Measurements from ENCODE around the gene SEC22B.
A peak's percentile ranks its signal among the peaks of the same experiment; 100 is the strongest.
"Not testable (repeated sequence)": the region's sequence is repeated elsewhere in the genome, so short reads cannot be mapped to it uniquely, and the experiment has no call there.

The SEC22B gene

DNA sequence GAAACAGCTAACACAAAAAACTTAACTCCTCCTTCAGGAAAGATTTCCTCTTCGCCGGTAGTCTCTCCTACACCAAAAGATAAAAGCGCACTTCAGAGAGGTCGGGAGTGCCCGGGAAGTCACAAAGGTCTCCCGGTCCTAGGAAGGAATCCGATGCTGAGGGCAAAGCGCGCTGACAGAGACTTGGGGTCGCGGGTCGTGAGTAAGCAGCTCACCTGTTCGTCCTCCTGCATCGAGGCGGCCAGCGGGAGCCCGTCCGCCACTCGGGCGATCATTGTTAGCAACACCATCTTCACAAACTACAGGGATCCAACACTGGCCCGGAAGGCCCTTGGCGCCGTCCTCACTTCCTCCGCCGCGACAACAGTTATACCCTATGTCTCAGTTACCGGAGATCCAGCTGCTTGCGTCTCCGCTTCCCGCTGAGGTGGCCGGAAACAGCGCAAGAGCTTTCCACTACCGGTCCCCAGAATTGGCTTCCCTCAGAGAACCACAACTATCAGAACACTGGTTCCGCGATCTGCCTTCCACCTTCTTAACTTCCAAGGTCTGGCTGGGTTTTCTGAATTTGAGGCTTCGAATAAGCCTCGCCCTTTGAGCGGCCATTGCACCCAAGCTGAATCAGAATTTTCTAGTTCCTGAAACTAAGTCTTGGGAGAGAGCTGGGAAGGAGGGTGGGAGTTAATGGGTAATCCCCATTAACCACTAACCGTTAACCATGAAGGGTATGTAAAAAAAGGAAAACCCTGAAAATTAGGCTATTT is at the start of gene SEC22B:
SEC22B (minus strand) TSS at position 429 of the 764 bp plus-strand sequence; CDS start at position 290, 139 bp downstream.
- DNase-seq (ENCODE audit: low read depth in 4 of 4, low spot score in 1 of 4): peak; percentile 61 to 75 (median 68)

DNA sequence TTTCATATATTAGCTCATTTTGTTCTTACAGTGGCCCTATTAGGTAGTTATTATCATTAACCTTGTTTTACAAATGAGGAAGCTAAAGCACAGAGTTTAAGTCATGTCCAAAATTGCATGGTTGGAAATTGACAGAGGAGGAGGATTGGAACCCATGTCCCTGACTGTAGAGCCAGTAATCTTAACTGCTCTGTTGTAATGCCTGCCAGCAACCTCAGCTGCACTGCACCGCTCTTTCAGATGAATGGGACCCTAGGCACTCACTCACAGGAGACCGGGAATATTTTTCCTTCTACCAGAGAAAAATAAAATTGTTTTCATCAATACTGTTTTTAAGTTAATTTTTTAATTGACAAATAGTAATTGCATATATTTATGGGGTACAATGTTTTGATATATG is 41.6 kb upstream of the SEC22B start:
- DNase-seq (ENCODE audit: low read depth in 4 of 4, low spot score in 1 of 4): not testable (repeated sequence)

DNA sequence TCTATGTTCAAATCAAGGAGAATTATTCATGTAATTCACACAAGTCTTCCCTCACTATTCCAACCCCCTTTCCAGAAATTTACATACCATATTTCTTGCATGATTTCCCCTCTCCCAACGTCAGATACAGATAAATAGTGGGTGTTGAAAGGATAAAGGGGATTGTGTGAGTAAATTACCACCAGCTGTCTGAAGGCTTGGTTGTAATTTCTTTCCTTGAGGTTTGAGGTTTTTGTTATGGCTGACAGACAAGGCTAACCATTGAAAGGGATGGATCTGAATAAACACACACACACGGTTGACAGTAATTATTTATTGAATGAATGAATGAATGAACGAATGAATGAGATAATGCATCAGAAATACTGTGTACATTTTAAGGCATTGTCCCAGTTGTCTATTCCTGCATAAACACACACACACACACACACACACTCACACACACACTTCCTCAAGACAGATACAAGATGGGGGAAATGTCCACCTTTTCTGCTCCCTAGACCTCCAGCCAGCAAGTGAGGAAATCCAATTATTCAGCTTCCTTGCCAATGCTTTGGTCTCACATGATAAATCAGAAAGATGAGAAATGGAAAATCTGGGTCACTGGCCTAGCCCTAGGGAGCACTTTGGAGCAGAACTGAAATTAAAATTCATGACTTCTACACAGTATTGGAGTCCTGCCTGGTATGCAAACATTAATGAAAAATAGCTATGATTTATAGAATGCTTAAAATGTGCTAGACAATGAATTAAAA is 41.0 kb upstream of the SEC22B start:
- DNase-seq (ENCODE audit: low read depth in 4 of 4, low spot score in 1 of 4): not testable (repeated sequence)

DNA sequence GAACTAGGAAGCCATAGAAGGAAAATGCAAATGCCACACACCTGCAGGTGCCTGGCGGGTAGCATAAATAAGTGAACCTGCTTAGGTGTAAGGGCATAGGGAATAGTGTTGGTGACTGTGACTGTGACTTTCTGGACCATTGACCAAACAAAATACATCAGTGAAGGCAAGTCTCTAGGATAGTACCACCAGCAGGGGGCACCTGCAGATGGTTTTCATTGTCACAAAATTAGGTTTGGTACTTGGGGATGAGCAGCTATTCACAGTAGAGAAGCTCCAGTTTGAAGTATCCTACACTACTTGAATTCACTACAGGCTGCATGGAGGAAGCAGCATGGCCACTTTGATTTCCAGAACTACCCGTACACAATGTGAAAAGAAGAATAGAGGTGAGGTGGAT is 37.3 kb upstream of the SEC22B start:
- DNase-seq (ENCODE audit: low read depth in 4 of 4, low spot score in 1 of 4): not testable (repeated sequence)

DNA sequence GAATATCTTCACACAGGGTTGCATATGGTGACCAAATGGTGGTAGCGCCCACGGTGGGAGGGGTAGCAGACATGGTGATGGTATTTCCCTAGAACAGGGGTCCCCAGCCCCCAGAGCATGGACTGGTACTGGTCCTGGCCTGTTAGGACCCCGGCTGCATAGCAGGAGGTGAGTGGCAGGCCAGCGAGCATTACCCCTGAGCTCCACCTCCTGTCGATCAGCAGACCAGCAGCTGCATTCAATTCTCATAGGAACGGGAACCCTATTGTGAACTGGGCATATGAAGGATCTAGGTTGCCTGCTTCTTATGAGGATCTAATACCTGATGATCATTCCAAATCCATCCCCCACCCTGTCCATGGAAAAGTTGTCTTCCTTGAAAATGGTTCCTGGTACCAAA is 34.4 kb upstream of the SEC22B start:
- not testable (repeated sequence) for DNase-seq (ENCODE audit: low read depth in 4 of 4, low spot score in 1 of 4)

DNA sequence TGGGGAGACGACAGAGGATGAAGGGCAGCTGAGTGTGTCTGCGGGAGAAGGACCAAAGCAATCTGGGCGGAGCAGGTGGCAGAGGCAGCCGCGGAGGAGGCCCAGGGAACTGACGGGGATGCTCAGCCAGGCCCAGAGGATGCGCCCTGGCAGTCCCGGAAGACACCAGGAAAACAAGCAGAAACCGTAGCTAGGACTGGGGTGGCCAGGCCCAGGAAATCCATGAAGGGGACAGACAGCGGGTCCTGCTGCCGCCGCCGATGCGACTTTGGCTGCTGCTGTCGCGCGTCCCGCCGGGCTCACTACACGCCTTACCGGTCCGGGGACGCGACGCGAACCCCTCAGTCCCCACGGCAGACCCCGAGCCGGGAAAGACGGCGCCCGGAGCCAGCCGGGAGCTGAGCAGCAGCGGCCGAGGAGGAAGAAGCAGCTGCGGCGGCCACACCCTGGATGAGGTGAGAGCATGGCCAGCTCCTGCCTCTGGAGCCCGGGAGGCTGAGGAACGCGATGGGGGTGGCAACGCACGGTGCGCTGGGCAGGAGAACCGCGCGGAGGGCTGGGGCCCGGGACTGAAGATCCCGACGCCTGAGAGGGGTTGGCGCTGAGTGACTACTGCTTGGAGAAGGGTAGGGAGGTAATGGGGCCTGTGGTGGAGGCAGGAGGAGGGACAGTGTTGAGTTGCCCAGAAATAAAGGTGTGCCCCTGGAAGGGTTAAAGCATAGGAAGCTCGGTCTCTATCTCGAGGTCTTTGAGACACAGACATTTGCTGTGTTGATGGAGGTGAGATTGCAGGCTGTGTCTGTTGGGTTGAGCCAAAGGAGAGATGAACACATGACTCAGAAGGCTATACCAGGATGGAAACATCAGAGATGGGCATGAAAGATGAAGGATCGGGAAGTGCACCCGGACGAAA is 20.8 kb upstream of the SEC22B start:
- DNase-seq (ENCODE audit: low read depth in 4 of 4, low spot score in 1 of 4): not testable (repeated sequence)

DNA sequence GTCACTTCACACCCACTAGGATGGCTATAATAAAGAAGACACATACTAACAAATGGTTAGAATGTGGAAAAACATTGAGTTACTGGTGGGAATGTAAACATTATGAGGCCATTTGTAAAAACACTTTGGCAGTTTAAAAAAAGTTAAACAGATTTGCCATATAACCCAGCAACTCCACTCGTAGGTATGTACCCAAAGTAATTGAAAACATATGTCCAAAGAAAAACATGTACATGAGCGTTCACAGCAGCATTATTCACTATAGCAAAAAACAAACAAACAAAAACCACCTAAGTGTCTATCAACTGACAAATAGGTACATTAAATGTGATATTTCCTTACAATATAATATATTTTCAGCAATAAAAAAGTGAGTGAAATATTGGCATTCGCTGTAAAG is 12.3 kb upstream of the SEC22B start:
- not testable (repeated sequence) for DNase-seq (ENCODE audit: low read depth in 4 of 4, low spot score in 1 of 4)

DNA sequence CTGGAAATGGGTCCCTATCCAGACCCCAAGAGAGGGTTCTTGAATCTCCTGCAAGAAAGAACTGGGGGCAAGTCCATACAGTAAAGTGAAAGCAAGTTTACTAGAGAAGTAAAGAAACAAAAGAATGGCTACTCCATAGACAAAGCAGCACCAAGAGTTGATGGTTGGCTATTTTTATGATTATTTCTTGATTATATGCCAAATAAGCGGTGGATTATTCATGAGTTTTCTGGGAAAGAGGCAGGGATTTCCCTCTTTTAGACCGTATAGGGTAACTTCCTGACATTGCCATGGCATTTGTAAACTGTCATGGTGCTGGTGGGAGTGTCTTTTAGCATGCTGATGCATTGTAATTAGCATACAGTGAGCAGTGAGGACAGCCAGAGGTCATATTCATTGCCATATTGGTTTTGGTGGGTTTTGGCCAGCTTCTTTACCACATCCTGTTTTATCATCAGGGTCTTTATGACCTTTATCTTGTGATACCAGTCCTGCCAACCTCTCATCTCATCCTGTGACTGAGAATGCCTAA is 5.9 kb upstream of the SEC22B start:
- DNase-seq (ENCODE audit: low read depth in 4 of 4, low spot score in 1 of 4): not testable (repeated sequence)

DNA sequence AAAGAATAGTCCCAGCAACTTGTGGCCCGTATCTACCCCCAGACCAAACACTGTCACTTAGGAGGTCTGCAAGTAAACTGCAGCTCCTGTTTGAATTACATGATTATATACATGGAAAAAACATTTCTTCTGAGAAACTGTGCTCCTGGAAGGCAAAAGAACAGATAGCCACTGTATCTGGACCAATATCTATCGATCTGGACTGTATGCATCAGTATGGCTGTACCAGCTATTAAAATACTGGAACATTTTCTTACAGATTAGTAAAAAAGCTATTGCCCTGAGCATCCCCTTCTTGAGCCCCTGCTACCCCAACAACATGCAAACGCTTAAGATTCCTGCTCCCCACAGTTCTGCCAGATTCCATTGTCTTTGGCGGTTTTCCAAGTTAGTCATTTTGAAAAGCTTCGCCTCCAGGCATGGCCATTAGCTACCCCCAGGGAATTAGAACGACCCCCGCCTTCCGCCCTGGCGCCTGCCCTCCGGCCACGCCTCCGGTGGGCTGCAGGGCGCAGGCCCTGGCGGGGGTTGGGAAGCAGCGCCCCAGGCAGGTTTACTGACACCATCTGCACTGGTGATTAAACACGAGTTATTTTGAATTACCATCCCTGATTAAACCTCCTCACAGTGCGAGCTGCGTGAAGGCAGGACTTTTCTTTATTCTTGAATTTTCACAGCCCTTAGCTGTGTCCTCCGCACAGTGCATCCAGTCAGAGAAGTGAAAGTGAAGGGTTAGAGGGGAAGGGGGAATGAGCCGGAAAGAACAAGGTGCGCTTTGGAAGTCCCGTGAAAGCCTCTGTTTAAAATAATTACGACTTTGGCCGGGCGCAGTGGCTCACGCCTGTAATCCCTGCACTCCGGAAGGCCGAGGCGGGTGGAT is 3.7 kb upstream of the SEC22B start:
- DNase-seq (ENCODE audit: low read depth in 4 of 4, low spot score in 1 of 4): not testable (repeated sequence)

DNA sequence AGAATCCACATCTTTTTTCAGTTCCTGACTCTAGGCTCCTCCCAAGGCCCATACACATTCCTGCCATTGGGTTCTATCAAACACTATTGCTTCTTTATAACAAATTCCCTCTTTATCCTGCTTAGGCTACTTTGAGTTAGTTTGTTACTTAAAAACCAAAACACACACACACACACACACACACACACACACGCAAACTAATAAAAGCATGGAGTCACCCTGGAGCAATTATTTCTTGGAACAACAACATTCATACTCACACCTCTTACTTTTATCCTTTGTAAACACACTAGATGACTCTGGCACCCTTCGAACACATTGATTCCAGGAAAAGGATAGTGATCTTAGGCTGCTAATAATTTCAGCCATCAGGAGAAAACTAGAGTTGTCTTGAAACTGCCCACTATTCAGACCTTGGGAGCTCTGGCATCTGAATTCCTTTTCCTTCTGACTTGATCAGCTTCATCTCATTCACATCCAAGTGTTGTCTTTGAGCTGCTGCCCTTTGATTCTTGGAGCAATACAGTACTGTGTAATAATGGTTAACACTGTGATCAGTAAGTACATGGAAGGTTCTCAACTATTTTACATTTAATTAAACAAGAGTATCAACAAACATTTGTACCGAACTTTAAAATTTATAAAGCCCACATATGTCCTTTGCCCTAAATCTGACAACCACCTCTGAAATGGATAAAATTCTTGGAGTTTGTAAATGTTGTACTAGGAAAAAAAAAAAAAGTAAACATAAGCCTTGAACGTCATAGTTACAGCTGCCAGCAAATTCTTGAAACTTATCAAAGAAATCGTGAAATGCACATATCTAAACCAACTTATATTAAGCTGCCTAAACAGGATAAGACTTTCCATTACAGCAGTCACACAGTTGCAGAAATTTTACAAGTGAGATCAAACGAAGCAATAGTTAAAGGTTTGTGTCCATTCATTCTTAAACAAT is 2.8 kb upstream of the SEC22B start:
- DNase-seq (ENCODE audit: low read depth in 4 of 4, low spot score in 1 of 4): no peak

DNA sequence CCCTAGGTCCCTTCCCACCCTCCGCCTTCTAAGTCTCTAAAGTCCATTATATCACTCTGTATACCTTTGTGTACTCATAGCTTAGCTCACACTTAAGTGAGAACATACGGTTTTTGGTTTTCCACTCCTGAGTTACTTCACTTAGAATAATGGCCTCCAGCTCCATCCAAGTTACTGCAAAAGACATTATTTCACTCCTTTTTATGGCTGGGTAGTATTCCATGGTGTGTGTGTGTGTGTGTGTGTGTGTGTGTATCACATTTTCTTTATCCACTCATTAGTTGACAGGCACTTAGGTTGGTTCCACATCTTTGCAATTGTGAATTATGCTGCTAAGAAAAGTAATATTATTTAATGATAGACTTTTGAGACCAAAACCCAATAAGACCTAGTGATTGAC is 1.7 kb upstream of the SEC22B start:
- not testable (repeated sequence) for DNase-seq (ENCODE audit: low read depth in 4 of 4, low spot score in 1 of 4)

DNA sequence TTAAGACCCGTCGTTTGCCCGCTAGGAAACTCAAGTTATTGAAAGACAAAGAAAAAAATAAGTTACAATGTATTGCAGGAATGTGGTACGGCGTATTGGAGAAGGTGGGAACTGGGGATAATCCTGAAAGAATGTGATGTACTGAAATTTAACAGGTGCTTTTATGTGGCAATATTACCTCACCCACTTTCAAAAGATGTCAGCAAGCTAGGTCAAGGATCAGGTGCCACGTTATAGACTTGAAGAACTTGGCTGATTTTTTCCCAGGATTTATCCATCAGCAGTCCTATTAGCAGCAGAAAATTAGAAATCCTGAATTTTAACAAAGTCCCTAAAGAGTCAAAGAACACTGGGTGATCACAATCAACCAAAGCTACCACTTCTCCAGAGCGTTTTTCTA is 632 bp downstream of the SEC22B start:
- DNase-seq (ENCODE audit: low read depth in 4 of 4, low spot score in 1 of 4): not testable (repeated sequence)

DNA sequence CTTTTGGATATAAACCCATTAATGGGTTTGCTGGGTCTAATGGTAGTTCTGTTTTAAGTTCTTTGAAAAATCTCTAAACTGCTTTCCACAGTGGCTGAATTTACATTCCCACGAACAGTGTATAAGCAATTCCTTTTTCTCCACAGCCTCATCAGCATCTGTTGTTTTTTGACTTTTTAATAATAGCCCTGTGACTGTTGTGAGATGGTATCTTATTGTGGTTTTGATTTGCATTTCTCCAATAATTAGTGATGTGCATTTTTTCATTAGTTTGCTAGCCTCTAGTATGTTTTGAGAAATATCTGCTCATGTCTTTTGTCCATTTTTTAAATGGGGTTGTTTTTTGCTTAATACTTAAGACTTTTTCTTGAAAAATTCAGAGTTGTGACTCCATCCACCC is 11.6 kb downstream of the SEC22B start:
- DNase-seq (ENCODE audit: low read depth in 4 of 4, low spot score in 1 of 4): not testable (repeated sequence)

DNA sequence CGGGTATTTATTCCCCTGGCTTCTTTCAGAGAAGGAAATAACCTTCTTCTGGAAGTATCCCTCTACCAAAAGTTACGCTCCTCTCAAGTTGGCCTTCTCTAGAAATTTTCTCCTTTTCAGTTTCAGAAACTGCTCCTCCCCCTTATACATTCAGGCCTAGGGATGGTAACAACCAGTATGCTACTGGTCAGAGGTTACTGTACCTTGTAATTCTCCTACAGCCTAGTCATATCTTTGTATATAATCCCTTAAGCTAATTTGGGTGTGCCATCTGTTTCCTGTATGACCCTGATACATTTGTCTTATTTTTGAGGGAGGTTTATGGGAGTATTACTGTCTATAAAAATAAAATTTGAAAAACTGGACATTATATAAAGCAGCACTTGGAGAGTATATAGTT is 14.3 kb downstream of the SEC22B start:
- not testable (repeated sequence) for DNase-seq (ENCODE audit: low read depth in 4 of 4, low spot score in 1 of 4)

DNA sequence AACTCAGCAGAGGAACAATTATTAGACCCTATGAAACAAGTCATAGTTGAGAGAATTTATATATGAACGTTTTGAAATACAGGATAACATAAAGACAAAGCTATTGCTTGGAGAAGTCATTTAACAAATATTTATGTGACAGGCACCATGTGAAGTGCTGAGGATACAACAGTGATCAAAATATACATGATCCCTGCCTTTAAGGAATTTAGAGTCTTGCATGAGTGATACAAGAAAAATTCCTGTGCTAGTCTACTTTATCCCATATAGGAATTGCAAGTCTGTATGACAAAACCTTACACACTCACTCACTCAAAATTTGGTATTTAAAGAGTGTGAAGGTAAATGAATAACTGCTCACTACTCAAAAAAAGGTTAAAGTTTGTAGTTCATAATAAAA is 17.8 kb downstream of the SEC22B start:
- not testable (repeated sequence) for DNase-seq (ENCODE audit: low read depth in 4 of 4, low spot score in 1 of 4)

DNA sequence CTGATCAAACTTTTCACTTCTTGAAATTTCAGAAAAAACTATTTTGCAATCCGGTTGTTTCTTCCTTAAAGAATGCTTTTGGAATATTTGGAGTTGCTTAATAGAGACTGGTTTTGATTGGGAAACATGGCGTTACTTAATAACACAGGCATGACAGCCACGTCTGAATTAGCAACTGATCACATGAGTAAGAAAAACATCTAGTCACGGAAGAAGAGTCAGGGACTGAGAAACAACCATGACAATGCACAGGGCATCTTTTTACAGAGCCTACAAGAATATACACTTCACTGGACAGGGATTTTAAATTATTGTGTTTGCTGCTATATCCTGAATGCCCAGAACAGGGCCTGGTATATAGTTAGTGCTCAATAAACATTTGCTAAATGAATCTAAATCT is 18.2 kb downstream of the SEC22B start:
- DNase-seq (ENCODE audit: low read depth in 4 of 4, low spot score in 1 of 4): not testable (repeated sequence)

DNA sequence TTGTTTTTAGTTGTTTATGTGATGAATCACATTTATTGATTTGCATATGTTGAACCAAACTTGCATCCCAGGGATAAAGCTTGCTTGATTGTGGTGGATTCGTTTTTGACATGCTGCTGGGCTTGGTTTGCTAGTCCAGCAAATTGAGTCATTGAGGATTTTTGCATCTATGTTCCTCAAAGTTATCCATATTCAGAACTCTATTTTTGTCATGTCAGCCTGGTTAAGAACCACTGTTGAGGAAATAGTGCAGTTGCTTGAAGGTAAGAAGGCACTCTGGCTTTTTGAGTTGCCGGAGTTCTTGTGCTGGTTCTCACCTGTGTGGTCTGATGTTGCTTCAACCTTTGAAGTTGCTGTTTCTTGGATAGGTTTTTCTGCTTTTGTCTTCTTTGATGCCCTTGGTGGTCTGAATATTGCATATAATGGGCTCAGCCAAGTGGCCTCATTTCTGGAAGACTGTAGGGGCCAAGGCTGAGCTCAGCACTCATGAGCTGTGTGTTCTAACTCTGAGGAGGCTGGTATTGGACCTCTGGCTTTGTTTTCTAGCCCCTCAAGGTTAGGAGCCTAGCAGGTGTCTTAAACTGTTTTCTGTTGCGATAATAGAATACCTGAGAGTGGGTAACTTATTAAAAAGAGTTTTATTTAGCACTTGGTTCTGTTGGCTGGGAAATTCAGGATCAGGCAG is 26.0 kb downstream of the SEC22B start:
- DNase-seq (ENCODE audit: low read depth in 4 of 4, low spot score in 1 of 4): not testable (repeated sequence)

DNA sequence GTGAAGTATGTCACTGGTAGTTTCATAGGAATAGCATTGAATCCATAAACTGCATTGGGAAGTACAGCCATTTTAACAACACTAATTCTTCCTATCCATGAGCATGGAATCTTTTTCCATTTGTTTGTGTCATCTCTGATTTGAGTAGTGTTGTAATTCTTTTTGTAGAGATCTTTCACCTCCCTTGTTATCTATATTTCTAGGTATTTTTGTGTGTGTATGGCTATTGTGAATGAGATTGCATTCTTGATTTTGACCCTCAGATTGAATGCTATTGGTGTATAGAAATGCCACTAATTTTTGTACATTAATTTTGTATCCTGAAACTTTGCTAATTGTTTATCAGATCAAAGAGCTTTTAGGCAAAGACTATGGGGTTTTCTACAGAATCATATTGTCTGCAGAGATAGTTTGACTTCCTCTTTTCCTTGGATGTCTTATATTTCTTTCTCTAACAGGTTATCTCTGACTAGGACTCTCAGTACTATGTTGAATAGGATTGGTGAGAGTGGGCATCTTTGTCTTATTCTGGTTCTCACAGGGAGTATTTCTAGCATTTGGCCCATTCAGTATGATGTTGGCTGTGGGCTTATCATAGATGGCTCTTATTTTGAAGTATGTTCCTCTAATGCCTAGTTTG is 26.8 kb downstream of the SEC22B start:
- DNase-seq (ENCODE audit: low read depth in 4 of 4, low spot score in 1 of 4): not testable (repeated sequence)
